Activated effector memory CD4-positive, alpha-beta T cell treated with anti-CD3 and anti-CD28 coated beads, Interleukin-2, amount 50 U/mL, for 16 hours (primary cell): ENCODE measurements around the gene PLXNA4.
"Not testable (repeated sequence)": the region's sequence is repeated elsewhere in the genome, so short reads cannot be mapped to it uniquely, and the experiment has no call there.

Experiments
- DNase-seq: peaks from one replicate; pipeline ENCODE4 v3.0.0-alpha.2; 2020

Gene PLXNA4

GRCh38 chr7:132406039-132406438 is 170.2 kb downstream of the PLXNA4 start:
- no peak for DNase-seq

GRCh38 chr7:132404261-132404660 is 172.0 kb downstream of the PLXNA4 start:
- DNase-seq: no peak

DNA sequence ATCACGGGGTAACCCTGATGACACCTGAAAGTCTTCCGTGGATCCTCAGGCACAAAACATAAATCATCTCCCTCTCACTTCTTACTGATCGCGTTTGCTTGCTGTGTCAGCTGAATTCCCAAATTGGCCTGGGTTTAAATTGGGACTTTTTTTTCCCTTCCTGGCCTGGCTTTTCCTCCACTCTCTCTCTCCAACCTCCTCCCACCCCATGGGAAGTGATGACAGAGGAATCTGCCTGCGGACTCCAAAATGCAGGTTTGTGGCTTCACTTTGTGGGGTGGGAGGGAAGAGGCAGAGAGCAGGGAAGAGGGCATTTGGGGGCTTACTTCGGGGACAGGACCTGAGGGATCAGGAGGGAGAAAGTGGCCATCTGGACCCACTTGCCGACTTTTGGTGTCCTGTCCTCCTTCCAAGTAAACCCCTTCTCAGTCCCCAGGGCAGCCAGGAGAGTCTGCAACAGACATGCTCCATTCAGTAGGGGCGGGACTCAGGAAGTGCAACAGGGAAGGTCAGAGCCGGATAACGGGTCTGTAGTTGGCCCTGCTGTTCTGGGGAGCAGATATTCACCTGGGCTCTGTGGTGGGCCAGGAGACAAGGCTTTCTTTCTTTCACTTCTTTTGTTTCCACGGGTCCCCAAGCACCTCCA is 172.7 kb downstream of the PLXNA4 start:
- DNase-seq: no peak

- DNase-seq: no peak
Observed at GRCh38 chr7:132402751-132403245, 173.5 kb downstream of the PLXNA4 start.

DNA sequence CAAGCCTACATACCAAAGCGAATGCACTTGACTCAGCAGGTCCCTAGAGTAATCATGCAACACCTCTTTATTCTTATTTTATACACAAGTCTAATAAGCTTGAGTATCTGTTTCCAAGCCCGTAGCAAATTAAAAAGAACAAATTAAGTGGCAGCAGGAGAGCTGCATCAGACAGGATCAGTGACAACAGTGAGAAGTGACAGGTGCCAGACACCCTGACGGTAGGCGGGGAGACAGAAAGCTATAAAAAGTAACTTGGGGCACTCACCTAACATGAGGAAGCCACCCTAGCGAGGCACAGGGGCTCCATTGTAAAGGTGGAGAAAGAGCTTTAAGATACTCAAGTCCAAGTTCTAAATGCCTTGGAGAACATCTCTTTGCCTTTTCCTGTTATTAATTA is 174.2 kb downstream of the PLXNA4 start:
- no peak for DNase-seq

DNA sequence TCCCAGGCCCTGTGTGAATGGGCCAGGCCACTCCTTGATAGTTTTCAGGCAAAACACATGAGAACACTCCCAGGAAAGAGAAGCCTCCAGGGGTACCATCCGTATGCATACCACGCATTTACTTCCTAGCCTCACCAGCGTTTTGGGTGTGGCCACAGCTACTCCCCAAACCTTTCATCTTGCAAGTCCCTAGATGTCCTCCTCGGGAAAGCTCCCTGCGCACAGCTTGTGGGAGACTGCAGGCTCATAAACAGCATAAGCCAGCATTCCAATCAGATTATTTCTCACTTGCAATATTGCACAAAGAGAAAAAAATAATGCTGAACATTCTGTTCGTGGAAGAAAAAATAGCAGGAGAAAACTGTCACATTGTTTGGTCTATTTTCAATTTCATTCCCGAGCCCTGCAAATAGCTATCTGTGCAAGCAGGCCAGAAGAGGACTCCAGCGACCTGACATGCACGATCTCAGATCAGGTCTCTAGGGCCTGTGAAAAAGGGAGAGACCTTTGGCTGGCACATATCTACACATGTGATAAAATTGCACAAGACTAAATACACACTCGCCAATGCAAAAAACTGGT is 175.6 kb downstream of the PLXNA4 start:
- no peak for DNase-seq

GRCh38 chr7:132399367-132399766 is 176.9 kb downstream of the PLXNA4 start:
- no peak for DNase-seq

DNA sequence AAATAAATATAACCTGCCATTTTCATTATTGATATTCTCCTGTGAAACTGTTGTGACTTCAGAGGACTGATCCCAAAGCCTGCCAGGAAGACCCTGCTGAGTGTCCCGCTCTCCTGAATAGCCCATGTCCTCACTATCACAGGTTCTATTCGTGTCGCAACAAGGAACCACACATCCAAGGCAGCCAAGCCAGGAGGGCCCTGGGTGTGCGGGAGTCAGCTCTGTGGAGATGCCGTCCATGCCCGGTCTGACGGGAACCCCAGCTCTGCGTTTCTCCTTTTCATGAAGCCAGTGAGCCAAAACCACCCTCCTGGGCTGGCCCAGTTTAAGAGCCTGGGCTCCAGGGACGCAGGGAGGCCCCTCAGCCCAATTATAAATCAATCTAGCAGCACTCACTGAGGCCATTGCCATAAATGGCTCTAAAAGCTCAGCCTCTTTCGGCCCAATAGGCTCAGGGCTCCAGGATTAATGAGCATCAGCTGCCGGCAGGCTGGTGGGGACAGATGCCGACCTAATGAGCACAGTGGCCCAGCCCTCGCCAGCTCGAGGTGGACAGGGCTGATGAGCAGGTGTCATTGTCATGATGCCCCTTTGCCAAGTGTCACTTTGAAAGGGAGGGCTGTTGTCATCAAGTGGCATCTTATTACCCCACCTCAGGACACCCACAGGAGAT is 177.9 kb downstream of the PLXNA4 start:
- no peak for DNase-seq

DNA sequence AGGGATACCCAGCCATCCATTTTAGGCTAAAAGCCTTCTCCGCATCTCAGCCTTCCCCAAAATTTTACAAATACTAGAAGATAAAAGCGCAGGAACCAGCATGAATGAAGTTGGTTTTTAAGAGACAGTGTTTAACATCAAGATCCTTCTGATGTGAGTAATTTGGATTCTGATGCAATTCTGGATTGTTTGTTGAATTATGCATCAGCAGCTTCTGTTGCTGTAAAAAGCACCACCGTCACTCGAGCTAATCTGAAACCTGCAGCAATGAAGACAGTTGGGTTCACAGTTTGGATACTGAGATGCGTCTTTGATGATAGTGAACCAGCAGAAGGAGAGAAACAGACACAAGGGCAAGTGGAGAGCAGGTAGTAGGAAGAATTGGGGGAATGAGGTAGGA is 179.2 kb downstream of the PLXNA4 start:
- DNase-seq: no peak

GRCh38 chr7:132395361-132395760 is 180.9 kb downstream of the PLXNA4 start:
- no peak for DNase-seq

DNA sequence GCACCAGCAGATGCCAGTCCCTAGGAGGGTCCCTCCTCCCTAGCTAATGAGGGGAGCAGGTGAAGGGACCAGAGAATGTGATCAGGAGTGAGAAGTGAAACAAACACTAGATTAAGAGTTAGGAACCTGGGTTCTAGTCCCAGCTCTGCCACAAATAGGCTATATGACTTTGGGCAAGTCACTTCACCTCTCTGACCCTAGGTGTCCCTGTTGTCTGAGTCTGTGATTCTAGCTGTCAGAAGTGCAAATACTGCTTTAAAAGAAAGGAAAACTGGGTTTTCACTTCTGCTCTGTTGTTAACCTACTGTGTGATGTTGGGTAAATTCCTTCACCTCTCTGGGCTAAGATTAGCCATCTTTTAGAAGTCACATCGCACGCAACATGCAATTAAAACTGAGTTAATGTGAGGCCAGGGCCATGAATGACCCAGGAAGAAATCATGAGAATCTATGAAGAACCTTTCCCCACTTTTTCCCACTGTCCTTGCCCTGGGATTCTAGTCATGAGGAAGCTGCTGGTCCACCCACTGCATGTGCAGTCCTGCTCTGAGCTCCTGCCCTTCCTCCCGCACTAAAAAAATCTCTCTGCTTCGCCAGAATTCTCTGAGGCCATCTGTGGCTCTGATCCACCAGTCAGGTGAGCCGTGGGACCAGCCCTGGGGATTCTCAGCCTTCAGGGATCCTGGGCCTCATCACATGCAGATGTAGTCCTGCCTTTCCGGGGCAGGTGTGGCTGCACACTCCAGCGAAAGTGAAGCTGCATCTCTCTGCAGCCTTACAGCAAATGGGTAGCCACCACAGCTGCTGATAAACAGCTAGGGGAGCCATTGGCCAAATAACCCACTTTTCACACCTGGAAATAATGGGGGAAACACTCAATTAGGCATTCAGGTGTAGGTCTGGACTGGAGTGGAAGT is 181.7 kb downstream of the PLXNA4 start:
- no peak for DNase-seq

DNA sequence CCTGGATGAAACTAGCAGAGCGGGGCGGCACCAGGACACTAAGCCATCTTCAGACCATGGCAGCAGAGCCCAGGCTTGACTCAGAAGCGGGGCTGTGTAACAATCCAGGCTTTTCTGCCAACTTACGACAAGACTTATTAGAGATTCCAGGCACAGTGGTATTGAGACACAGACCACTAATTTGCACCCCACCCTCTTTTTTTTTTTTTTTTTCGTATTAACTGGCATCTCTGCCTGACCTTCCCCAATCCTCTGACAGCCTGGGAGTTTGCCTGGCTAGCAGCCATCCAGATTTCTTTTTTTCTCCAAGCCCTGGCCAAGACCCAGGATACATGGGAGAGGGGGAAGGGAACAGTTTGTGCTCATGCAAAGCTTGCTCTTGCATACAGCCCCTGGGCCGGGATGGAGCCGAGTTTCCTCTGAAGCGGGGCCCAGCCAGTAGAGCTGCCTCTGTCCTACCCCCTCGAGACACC is 182.4 kb downstream of the PLXNA4 start:
- no peak for DNase-seq

DNA sequence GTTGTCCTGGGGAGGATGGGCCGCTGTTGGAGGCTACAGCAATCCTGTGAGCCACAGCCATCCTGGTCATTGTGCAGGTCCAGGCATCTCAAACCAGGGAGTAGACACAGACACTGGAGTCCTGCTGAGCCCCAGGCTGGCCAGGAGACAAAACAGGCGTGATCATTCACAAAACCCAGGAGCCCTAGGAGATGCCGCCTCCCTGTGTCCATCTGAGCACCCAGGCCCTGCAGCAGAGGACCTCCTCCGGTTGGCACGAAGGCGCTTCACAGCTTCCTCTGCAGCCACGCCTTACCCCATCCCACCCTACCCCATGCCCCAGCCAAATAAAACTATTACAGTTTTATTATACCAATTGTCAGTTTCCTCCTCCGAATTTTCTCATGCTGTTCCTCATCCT is 183.6 kb downstream of the PLXNA4 start:
- no peak for DNase-seq

DNA sequence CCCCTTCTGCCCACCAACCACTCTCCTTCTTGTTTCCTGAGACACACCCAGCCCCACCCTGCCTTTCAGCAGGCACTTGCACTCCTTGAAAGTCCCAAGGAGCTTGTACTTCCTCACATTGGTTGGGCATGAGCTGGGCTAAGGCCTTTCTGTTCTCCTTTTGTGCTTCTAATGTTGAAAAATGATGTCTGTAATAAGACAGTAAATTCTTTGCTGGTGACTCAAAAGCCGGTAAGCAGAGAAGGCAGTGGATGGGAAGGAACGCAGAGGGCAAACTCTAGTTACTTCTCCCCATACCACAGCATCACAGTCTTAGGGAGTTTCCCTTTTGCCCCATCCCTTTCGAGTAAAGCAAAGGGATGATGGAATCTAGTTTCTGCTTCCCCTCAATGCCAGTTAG is 185.6 kb downstream of the PLXNA4 start:
- no peak for DNase-seq

DNA sequence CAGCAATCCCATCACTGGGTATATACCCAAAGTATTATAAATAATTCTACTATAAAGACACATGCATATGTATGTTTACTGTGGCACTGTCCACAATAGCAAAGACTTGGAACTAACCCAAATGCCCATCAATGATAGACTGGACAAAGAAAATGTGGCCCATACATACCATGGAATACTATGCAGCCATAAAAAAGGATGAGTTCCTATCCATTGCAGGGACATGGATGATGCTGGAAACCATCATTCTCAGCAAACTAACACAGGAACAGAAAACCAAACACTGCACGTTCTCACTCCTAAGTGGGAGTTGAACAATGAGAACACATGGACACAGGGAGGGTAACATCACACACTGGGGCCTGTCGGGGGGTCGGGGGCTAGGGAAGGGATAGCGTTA is 186.2 kb downstream of the PLXNA4 start:
- not testable (repeated sequence) for DNase-seq

DNA sequence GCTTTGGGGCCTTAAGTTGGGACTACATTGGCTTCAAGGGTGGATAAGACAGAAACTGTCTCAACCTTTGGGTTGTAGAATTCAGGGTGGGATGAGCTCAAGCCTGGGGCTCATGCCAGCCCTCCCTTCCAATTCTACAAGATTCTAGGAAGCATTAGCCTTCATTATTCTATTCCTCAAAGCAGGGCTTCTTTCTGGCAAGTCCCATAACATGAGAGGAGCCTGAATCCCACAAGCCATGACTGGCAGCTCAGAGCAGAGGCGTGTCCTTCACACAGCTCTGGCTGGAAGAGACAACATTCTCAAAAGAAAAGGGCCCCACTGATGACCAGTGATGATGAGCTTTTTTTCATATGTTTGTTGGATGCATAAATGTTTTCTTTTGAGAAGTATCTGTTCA is 187.6 kb downstream of the PLXNA4 start:
- no peak for DNase-seq

DNA sequence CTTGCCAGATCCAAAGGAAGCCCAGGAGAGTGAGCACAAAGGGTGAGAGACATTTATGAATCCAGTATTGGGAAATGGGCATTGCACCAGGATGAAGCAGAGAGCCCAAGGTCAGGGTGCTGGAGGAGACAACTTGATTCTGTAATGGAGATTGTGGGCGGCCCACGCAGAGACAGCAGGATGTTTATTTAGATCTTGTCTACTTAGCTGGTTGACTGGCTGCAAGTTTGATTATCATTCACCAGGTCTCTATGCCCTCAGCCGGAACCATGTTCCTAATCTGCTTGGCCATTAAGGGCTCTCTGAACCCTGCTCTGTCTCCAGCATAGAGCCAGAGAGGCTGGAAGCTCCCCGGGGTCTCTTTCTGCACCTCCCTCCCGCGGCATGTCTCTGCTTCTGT is 188.7 kb downstream of the PLXNA4 start:
- DNase-seq: no peak

- DNase-seq: peak; percentile 37
Observed at GRCh38 chr7:132386201-132386681, 190.0 kb downstream of the PLXNA4 start.

- no peak for DNase-seq
Observed at GRCh38 chr7:132383962-132384361, 192.3 kb downstream of the PLXNA4 start.

- DNase-seq: no peak
Observed at GRCh38 chr7:132381742-132382472, 194.4 kb downstream of the PLXNA4 start.

DNA sequence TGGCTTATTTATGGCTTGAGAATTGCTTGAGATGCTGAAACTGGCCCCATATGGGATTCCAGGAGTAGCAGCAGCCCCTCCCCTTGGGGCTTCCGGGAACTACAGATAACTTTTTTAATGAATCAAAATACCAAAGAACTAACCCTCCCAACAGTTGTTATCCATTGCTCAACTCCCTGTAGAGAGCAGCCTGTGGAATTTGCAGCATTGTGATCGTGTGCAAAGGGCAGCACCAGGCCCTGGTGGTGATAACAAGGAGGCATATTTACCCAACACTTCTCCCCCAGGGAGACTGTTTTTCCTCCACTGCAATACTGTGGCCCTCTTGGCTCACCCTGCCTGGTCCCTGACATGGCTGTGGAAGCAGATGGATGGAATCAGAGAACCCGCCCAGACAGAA is 196.2 kb downstream of the PLXNA4 start:
- no peak for DNase-seq

DNA sequence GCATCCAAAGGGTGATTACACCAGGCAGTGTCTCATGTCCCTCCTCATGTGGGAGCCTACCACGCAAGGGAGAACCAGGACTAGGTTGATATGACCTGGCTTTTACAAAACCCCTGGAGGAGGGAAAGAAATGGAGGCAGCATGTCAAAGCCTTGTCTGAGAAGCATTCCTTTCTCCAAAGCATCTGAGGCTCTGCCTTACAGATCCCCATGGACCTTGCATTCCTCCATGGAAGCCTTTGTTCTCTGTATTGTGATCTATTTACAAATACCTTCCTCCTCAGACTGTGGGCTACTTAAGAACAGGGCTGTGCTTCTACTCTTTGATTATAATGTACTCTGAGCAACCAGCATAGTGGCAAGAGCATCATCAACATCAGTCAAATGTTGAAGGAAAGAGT is 197.0 kb downstream of the PLXNA4 start:
- DNase-seq: no peak
